Glomerular visceral epithelial cell (primary cell): ENCODE measurements around the gene FAM13C.

ENCODE experiments used
- DNase-seq: peaks from one replicate; pipeline ENCODE4 v3.0.0-alpha.2; 2016; ENCODE audit errors: extremely low spot score

The FAM13C gene

DNA sequence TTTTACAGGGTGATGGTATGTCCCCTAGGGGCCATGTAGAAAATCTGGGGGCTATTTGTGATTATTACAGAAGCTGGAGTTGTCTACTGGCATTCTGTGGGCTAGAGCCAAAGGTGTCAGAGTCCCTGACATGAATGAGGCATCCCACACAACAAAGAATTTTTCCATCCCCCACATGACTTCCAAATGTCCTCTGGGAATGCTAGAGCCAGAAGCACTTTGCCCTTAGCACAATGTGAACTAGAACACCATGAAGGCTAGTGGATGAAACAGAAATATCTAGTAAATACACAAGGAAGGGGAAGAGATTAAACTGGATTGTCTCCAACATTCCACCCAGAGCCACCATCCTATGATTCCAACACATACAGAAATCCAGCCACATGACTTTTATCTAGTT lies 46.9 kb downstream of the FAM13C start:
- DNase-seq, result no peak

DNA sequence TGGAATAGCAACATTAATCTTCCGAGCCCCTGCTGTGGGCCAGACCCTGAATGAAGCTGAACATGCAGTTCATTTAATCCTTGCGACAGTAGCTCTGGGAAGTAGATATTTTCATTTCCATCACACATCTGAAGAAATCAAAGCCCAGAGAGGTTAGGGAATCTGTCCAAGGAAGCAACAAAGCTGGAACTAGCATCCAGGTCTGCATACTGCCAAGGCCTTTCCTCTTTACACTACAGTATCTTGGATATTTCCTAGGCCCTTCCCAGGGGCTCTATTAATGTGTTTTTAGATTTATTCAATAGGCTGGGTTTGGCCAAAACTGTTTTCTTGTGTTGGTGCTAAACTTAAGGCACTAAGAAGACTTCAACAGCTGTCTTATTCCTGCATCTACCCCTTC lies 48.1 kb downstream of the FAM13C start:
- DNase-seq, result no peak

DNA sequence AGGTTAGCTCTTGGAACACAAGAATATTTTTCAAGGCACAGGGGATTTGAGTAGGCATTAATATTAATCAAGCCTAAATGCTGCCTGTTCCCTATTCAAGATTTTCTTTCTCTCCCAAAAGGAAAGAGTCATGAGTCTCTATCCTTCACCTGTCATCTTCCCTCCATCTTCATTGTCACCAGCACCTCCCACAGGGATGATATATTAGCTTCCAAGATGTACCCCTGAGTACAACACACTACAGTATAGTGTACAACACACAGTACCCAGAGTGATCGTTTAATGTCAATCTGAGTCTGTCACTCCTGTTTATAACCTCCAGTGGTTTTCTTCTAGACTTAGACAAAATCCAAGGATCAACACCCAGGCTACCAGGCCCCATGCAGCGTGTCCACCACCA lies 50.1 kb downstream of the FAM13C start:
- no peak for DNase-seq

DNA sequence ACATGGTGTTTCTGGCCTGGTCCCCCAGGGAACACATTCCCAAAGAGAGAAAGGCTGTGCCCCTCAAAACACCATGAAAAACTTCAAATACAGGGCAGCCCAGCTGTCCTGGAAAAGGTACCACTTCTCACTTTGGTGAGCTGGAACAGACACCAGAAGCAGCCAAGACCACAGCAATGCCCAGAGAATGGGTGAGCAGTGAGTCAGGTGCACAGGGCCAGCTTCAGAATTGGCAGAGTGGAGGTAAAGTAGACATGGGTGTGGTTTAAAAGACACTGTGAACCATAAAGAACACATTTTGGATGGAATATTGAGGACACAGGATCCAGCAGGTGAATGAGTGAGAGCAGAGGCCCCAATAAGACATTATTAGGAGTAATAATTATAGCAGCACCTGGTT lies 51.3 kb downstream of the FAM13C start:
- DNase-seq, result no peak

DNA sequence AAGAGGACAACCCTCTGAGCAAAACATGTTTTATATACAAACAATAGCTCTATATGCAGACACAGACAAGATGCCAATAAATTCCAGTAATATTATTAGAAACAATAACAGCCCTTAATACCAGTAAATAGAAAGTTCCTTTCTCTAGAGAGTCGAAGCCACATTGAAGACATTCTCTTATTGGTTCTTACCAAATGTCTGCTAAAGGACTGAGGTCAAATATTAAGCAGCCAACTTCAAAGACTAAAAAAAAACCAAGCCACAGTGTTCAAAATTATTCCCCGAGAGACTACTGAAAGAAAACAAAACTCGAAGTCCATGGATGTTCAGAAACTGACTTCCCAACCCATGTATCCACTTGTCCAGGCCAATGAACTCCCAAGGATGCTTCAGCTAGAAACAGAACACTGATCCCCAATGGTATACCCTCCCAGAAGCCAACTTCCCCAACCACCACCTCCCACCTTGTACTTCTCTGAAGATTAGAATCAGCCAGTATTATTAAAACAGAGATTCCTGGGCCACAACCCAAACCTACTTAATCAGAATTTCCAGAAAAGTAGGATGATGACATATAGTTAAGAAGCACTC lies 51.9 kb downstream of the FAM13C start:
- DNase-seq, result no peak

DNA sequence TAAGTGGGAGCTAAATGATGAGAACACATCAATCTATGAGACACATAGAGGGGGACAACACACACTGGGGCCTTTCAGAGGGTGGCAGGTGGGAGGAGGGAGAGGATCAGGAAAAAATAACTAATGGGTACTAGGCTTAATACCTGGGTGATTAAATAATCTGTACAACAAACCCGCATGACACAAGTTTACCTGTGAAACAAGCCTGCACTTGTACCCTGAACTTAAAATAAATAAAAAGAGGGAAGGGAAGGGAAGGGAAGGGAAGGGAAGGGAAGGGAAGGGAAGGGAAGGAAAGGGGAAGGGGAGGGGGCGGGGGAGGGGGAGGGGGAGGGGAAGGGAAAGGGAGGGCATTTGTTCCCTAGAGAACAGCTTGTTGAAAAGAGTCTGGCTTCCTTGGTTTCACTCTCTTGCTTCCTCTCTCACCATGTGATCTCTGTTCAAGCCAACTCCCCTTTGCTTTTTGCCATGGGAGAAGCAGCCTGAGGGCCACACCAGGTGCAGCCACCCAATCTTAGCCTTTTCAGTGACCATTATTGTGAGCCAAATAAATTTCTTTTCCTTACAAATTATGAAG lies 57.7 kb downstream of the FAM13C start:
- no peak for DNase-seq

DNA sequence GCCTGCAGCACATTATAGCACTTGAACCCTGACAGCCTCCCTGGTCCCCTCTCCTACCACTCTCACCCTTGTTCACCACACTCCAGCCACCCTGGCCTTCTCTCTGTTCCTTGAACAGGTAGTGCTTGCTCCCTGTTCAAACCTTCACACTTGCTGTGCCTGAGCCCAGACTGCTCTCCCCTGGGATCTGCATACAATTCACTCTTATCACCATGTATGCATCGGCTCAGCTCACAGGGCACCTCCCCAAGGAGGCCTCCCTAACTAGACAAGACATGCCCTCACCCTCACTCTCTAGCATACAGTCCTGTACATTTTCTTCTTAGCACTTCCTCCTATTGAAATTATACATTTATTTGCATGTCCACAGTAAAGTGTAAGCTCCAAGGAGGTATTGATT lies 59.3 kb downstream of the FAM13C start:
- DNase-seq, result no peak

DNA sequence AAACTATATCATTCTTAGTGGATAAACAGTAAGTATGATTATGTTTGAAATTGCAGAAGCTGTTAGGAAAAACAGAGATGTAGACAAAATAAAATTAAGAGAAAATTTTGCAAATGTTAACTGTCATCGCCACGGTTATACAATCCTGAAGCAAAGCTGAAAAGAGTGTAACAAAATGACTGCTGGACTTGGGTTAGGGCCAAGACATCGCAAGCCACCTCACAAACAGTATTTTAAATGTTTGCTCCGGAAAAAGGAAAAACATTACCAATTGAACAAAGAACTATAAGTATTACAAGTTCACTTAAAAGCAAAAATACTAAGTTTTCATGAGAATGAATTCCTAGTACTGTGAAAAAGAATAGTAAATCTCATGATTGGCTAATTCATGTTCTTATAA lies 60.0 kb downstream of the FAM13C start:
- no peak for DNase-seq

DNA sequence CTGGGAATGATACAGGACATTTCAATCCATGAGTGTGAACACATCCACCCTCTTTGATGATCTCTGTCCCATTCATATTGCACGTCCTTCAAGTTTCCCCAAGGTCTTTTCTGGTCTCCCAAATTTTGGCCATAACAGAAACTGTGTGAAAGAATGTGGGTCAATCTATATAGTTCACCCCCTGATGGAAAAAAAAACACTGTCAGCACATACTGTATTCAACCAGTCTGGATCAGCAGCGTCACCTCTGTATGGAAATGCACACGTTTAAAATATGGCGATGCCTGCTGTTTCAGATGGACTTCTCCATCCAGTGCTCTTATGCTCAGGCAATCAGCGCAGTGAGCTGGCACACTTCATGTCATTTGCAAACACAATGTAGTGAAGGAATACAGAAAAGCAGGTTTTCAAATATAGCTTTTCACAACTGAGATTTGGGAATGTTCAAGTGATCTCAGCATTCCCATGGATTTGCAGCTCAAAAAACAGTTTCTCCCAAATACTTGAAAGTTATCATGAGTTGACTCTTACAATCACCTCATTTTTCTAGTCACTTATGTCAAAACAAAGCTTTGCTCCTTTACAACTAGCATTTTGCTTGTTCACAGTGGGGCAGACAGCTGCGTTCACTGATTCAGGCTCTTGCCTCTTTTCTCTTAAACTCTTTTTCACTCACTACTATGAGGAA lies 61.1 kb downstream of the FAM13C start:
- DNase-seq, result no peak

DNA sequence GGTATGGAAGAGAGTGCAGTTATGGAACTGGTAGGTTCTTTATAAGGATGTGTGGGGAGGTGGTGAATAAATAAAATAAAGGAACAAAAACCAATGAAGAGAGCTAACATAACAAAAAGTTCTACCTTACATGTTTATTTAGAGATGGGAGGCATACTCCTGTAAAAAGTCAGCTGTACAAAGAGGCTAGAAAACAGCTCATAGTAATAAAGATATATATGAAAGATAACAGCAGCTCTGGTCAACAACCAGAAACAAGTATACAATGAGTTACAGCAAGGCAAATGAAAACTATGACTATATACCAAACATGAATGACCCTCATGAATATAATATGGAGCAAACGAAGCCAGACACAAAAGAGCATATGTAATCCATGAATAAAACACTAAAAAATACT lies 62.0 kb downstream of the FAM13C start:
- DNase-seq, result no peak

DNA sequence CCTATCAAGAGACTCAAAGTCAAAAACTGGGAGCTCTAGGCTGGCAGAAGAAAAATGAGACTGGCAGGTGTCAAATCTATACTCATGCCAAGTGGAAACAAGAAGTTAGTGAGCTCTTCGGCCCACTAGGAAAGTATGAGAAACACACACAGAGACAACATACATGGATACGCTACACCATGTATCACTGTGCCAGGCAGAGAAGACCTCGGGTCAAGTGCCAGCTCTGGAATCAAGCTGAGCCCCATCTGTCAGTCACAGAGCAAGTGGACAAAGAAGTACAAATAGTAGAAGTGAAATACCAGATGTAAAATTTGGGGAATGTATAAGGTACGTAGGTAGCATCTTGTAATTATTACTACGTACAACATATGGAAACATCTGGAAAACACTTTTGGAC lies 62.4 kb downstream of the FAM13C start:
- no peak for DNase-seq

DNA sequence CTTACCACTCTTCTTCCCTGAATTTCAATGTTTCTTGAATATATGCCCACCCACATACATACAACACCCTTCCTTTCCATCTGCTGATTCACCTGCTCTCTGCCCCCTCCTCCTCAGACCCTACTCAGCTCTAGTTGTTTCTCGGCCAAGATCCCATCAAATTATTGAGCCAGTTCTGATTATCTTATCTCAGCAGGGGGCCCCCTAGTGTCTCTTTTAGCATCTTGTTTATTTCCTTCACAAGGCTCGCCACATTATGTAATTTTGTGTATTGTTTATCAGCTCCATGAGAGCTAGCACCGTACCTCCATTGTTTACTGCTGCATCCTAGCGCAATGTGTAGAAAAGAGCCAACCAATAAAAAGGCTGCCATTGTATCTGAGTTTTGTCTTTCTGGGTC lies 71.9 kb downstream of the FAM13C start:
- DNase-seq, result no peak

DNA sequence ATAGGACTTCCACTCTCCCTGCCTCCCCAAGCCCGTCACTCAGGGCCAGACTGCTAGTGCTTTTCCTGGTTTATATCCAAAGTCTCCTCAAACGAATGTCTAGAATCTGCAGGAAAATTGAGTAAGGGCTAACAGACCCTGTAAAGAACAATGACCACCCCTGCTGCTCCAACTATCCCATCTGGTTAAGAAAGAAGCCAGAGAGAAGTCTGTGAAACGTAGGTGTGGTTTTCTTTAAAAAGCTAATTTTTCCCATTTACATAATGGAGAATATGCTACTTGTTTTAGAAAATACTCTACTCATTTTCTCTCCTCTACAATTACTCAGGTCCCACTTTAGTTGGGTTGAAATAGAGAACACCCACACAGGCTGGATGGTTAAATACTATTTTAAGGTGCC lies 72.5 kb downstream of the FAM13C start:
- no peak for DNase-seq

DNA sequence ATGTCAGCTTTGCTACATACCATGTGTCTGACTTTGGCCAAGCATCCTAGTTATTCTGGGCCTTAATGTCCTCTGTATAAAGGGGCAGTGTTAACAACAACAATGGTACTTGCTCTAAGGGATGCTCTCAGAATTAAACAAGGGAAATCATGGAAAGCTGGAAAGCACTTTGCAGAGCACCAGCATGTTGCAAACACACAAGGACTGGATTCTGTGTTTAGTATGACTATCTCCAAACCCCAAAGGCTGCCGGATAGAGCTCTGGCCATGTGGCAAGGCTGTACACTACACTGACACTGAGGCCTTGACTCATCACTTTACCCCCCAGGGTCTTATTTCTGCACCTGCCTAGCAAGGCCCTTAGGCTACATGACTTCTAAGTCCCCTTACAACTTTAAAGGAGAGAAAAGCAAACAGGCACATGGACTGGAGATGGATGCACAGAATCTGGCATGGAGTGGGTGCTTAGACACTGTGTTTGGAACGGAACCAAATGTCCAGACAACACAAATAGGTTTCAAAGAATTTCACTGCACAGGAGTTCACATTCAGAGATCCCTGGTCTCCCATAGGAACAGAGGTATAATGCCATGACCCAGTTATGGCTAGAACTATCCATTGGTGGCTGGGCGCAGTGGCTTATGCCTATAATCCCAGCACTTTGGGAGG lies 74.6 kb downstream of the FAM13C start:
- no peak for DNase-seq

DNA sequence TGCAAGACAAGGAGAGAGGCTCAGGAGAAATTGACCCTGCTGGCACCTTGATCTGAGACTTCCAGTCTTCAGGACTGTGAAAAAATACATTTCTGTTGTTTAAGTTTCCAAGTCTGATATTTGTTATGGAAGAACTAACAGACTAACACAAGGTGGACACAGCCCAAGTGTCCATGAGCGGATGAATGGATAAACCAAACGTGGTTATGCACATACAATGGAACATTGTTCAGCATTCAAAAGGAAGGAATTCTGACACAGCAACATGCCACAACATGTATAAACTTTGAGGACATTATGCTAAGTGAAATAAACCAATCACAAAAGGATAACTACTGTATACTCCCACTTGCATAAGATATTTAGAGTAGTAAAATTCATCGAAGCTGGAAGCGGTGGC lies 76.5 kb downstream of the FAM13C start:
- DNase-seq, result no peak

DNA sequence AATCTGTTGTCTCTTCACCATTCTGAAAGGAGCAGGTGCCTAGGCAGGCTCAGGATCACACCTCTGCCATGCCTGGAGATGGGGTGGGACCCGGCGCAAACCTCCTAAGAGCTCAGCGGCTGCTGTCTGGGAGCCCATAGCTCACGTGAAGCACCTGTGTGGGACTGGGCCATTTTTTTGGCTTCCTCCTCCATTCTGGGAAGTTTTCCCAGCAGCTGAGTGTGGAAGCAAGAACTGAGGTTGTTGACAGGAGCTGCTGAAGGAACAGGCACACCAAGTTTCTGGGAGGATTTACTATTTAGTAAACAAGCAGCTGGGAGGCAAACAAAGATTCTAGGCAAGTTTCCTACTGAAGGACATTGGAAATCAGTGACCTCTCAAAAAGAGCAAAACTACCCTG lies 77.3 kb downstream of the FAM13C start:
- DNase-seq, result no peak

DNA sequence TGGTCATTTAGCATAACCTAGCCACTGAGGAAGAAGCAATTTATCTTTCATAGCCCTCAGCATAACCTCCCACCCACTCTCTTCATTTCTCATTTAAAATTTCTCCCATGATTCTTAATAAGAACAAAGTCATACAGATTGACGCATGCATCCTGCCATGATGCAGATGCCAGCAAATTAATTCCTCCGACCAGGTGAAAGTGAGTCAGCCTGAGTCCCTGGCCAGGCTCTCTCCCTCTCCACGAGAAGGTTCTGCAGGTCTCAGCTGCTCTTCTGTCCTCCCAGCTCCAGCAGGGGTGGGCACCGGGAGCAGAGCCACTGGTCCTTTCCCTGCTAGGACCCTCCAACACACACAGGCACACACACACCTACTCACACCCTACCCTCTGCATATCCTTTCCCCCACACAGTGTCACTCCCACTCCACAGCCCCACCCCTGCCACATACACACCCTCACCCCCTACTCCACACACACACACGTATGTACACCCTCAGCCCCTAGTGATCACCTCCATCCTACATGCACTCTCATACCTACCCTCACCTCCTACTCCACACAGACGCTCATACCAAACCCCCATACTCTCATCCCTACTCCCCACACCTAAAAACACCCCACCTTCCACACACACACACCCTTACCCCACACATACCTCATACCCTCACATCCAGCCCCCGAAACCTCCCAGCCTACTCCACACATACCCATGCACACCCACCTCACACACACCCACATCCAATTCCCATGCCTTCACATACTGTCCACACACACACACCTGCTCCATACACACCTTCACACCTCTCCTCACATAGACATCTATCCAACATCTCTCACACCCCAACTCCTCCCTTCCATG lies 78.0 kb downstream of the FAM13C start:
- DNase-seq, result no peak

DNA sequence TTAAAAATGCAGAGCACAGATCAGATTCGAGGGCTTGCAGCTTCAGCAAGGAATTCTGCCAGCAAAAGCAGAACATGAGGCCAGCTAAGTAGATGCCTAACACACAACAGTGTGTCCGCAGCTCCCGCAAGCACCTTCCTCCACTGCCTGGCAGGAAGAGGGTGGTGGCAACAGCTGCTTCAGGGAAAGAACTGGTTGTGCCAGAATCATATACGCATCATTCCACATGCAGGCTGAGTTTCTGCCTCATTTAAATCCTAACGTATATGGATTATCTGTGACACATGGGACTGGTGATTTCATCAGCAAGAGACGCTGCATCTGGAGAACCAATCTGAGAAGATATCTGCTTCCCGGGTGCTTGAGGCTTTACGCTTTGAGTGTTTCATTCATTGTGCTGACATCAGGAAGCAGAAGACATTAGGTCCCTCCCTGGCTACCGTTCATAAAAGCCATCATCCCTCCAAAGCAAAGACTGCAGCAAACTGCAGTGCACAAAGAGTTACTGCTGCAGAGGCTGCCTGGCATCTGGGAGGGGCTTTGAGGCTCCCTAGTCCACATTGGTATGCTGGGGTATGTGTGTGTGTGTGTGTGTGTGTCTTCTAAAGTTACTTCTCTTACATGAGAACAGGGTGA lies 78.8 kb downstream of the FAM13C start:
- DNase-seq, result no peak

DNA sequence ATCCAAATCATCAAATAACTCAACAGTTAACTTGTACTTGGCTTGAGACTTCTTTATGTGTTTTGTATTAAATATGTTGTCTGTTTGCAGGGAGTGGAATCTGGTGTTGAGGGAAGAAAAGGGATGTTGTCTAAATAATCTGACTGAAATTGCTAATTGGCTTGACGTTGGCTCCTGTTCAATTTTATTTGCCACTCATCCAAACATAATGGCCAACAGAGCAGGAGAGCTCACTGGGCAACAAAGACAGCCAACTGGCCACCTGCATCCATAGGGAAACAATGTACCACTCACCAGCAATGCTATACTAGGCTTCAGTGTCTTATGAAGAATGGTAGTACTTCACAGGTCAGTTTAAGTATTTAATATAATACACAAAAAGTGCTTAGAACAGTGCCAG lies 80.5 kb downstream of the FAM13C start:
- no peak for DNase-seq

DNA sequence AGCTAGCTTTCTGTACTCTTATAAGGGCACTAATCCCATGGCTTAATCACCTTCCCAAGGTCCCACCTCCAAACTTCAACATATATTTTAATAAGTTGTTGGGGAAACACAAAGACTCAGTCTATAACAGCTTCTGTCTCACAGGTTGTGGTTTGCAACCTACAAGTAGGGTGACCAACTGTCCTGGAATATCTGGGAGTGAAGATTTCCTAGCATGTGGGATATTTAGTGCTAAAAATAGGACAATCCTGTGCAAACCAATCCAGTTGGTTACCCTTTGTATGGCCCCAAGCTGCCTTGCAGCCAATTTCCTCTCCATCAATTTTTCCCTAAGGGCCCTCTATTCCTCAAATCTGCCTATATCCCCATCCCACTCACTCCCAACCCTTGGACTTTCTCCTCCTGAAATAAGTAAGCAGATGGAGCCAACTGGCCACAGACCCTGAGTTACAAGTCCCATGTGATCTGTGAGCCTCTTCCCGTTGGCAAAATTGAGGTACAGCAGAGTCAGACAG lies 82.3 kb downstream of the FAM13C start:
- DNase-seq, result no peak

DNA sequence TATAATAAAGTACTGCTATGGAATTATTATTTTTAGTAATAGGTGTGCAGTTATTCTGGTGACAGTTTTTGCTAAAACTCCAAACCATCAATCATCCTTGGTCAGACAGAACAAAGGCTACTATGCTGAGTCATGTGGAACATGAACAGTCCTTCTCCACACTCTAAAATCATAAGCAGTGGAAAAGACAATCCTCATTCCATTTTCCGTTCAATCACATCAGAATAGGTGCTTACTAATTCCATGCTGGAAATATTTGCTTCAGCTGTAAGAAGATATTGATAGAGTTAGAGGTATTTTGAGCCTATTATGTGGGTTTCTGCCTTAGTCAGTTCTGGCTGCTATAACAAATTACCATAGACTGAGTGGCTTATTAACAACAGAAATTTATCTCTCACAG lies 82.9 kb downstream of the FAM13C start:
- no peak for DNase-seq

DNA sequence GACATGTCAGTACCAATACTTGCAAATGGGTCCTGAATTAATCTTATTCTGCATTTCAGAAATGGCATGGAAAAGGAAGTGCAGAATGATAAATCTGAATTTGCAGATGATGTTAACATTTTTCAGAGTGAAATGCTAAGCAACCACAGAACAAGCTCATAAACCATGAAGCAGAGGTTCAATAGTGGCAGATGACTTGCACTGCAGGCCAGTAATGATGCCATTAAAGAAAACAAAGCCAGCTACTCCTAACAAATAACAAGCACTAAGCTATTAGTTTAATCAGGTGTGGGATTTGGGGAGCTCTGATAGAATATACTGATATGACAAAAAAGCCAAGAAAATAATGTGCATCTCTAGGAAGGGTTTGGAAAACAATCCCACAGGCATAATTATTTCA lies 85.4 kb downstream of the FAM13C start:
- no peak for DNase-seq
